Measurements from ENCODE around the gene NUDT17.
"Not testable (repeated sequence)": the region's sequence is repeated elsewhere in the genome, so short reads cannot be mapped to it uniquely, and the experiment has no call there.

The NUDT17 gene

GRCh38 chr1:145806844-145807243 is 38.6 kb upstream of the NUDT17 start:
- TF ChIP-seq, protein P1, sequence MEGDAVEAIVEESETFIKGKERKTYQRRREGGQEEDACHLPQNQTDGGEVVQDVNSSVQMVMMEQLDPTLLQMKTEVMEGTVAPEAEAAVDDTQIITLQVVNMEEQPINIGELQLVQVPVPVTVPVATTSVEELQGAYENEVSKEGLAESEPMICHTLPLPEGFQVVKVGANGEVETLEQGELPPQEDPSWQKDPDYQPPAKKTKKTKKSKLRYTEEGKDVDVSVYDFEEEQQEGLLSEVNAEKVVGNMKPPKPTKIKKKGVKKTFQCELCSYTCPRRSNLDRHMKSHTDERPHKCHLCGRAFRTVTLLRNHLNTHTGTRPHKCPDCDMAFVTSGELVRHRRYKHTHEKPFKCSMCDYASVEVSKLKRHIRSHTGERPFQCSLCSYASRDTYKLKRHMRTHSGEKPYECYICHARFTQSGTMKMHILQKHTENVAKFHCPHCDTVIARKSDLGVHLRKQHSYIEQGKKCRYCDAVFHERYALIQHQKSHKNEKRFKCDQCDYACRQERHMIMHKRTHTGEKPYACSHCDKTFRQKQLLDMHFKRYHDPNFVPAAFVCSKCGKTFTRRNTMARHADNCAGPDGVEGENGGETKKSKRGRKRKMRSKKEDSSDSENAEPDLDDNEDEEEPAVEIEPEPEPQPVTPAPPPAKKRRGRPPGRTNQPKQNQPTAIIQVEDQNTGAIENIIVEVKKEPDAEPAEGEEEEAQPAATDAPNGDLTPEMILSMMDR (IDR thresholded peaks at IDR 0.05; ENCODE audit: control extremely low read depth, extremely low read depth, low read depth, missing control alignments) = no peak
- ChIA-PET POLR2A (no interaction called here), CTCF (interaction anchor here (0.6 to 1.4 kb wide), 3 partner anchors 11 to 40 kb away, joined by 3 to 4 read pairs (median 4); no protein-coding TSS in a partner anchor)
- DNase-seq (ENCODE audit: extremely low spot score) = no peak

- CTCF ChIA-PET; POLR2A ChIA-PET; DNase-seq (ENCODE audit: extremely low spot score): not testable (repeated sequence)
These were observed 32.2 kb upstream of the NUDT17 start for GRCh38 chr1:145812977-145813810.

- CTCF ChIA-PET; DNase-seq (ENCODE audit: extremely low spot score); POLR2A ChIA-PET: not testable (repeated sequence)
These were observed 27.3 kb upstream of the NUDT17 start for GRCh38 chr1:145818095-145818494.

DNA sequence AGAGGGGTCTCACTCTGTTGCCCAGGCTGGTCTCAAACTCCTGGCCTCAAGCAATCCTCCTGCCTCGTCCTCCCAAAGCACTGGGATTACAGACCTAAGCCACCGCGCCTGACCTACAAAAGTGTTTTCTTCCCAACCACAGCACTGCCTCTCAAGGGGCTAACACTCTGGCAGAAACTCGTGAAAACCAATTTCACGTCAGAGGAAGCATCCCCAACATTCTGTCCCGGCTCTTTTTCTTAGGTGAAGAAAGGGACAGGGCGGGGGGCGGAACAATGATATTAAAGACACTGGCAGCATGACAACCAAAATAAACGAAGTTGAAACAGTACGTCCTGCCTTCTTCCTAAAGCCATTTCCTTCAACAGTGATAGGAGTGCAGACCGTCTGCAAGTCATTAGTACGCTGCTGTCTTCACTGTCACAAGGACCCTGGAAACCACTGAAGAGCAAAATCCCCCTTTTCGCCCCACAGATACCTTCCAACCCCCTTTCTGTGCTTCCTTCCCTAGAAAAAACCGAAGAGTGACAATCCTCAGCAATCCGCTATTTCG is 22.6 kb upstream of the NUDT17 start:
- CTCF ChIA-PET; DNase-seq (ENCODE audit: extremely low spot score); POLR2A ChIA-PET: not testable (repeated sequence)

DNA sequence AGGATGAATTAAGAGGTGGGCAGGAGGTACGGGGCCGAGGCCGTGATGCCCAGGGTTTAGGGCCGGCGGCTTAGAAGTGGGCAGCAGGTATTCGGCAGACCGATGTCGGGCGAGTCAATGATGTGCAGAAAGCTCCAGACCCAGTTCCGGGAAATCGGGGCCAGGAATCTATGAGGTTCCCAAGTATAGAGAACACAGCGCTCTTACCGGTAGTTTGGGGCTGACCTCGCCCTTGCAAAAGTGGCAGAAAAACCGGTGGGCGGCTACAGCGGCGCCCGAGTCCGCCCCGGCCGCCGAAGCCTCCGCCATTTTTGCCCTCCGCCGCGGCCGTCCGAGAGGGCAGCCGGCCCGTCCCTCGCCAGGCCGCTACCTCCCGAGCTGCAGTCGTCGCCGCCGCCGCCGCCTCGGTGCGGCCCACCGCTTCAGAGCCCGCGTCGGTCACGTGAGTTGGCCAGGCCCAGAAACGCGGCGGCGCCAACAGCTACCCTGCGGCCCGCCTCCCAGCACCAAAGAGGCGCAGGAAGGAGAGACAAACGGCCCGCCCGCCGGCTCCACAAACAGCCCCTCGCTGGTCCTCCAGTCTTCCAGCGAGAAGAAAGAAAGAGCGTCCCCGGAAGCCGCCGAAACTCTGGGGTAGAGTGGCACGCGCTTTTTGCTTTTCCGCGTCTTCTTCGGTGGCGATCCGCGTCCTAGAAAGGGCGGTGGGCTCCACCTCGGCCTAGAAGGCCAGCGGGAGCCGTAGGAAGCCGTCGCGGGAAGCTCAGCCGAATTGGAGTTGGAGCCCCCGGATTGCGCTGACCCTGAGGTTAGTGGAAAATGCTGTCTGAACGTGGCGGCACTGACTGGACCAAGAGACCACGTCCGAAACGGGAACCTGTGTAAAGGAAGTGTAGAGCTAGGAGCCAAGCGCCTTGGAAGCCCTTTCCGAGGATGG is 21.6 kb upstream of the NUDT17 start, which contains the start of the genes POLR3C and RNF115:
Gene POLR3C, plus strand, starts transcription at position 636 of the 934 bp plus-strand sequence. CDS start 1,577 bp downstream, outside the sequence.
Gene RNF115, minus strand, starts transcription at position 531 of the 934 bp plus-strand sequence. Its CDS starts 222 bp downstream, at position 309.
- ChIA-PET CTCF (interaction anchor here (0.8 to 16.6 kb wide), 4 partner anchors 20 to 67 kb away, joined by 3 to 277 read pairs (median 4); partner anchors contain the start of genes NUDT17 and PIAS3), POLR2A (no interaction called here)
- DNase-seq (ENCODE audit: extremely low spot score) = peak; percentile 89
- TF ChIP-seq, protein P1 (IDR thresholded peaks at IDR 0.05; ENCODE audit: control extremely low read depth, extremely low read depth, low read depth, missing control alignments) = no peak

GRCh38 chr1:145824499-145824842 is 21.0 kb upstream of the NUDT17 start:
- TF ChIP-seq, protein P1 (IDR thresholded peaks at IDR 0.05; ENCODE audit: control extremely low read depth, extremely low read depth, low read depth, missing control alignments) = no peak
- DNase-seq (ENCODE audit: extremely low spot score) = peak; percentile 27
- POLR2A ChIA-PET = no interaction called here
- CTCF ChIA-PET = interaction anchor here (0.8 to 16.6 kb wide), 4 partner anchors 20 to 67 kb away, joined by 3 to 277 read pairs (median 4); partner anchors contain the start of genes NUDT17 and PIAS3

- ChIA-PET CTCF (interaction anchor here (1.1 to 16.6 kb wide), 4 partner anchors 19 to 106 kb away, joined by 3 to 277 read pairs (median 4); partner anchors contain the start of gene NUDT17), POLR2A (no interaction called here)
- TF ChIP-seq, protein P1 (IDR thresholded peaks at IDR 0.05; ENCODE audit: control extremely low read depth, extremely low read depth, low read depth, missing control alignments) = no peak
- DNase-seq (ENCODE audit: extremely low spot score) = no peak
These were observed 19.4 kb upstream of the NUDT17 start for GRCh38 chr1:145826030-145826429.
